LNCaP clone FGC (cell line): ENCODE results near the gene DUS1L.
A peak's percentile ranks its signal among the peaks of the same experiment; 100 is the strongest.

Experiments
- DNase-seq: peaks from one replicate; pipeline ENCODE4 v3.0.0-alpha.2; 2011; ENCODE audit warnings: low read depth
- H3K4me3 ChIP-seq: 2 replicates; pipeline ENCODE4 v1.5.1; 2011; ENCODE audit warnings: mild to moderate bottlenecking, low read depth, low read length, control low read depth
- CTCF ChIP-seq: IDR thresholded peaks from 2 replicates; pipeline ENCODE4 v1.5.1; 2012; ENCODE audit warnings: mild to moderate bottlenecking; ENCODE audit not compliant: control insufficient read depth, insufficient read depth; ENCODE audit errors: extremely low read depth

The DUS1L gene

GRCh38 chr17:82062076-82062983 is 3.3 kb downstream of the DUS1L start:
- DNase-seq: no peak
- no peak overlapping the region for H3K4me3 ChIP-seq
- 0 out of 2 replicates have a peak, but pooled peaks have one; percentile 0 for TF ChIP-seq CTCF

DNA sequence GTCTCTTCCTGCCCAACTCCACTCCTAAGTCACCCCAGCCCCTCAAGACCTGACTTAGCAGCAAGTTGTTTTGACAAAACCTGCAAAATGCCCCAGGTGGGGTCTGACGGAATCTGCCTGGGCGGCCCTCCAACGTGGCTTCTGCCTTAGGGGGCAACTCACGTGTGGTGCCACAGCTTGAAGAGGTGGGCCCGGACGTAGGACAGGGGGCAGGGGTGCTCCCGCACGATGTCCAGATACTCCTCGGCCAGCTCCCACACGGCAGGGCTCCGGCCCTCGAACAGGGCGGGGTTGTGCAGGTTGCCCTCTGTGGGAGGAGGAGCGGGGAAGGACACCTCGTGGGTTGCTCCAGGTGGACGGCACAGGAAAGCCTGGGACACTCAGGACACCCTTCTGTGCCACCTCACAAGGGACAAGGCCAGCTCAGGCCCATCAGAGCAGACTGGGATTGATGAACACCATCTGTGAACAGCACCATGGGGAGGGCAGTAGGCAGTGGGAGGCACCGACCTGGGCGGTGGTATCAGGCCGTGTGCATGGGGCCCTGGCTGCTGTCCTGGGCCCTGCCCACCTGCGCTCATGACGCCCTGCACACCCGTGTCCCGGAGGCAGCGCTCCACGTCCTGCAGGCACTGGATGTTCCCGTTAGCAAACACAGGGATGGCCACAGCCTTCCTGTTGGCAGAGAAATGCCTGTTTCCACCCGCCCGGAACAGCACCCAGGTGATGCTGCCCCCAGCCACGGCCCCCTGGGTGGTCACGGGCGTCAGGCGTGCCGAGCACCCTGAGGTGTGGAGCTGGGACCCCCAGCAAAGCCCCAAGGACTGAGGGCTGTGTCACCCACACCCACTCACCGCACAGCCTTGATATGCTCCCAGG is 4.3 kb downstream of the DUS1L start:
- H3K4me3 ChIP-seq: no peak overlapping the region
- no peak for DNase-seq
- TF ChIP-seq CTCF: no peak

DNA sequence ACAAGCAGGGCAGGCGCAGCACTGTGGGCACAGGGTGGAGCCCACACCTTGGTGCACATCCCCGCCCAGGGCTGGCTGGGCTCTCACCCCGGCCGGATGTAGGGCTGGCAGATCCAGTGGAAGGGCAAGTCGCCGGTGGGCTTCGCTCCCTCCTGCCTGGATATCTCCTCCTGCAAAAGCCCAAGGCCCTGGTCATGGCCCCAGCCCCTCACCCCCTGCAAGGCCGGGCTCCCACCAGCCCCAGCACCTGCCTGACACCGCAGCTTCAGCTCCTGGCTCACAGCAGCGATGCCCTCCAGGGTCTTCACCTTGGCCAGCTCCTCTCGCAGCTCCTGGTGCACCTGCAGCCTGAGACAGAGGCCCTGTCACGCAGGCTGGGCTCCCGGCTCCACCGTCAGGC is 5.0 kb downstream of the DUS1L start:
- no peak overlapping the region for H3K4me3 ChIP-seq
- no peak for DNase-seq
- no peak for TF ChIP-seq CTCF

GRCh38 chr17:82060001-82060380 is 5.6 kb downstream of the DUS1L start:
- no peak overlapping the region for H3K4me3 ChIP-seq
- DNase-seq: no peak
- no peak for TF ChIP-seq CTCF

GRCh38 chr17:82059272-82060000 is 6.2 kb downstream of the DUS1L start:
- no peak for TF ChIP-seq CTCF
- H3K4me3 ChIP-seq: no peak overlapping the region
- DNase-seq: no peak

- no peak for DNase-seq
- no peak overlapping the region for H3K4me3 ChIP-seq
- no peak for TF ChIP-seq CTCF
These were observed 6.8 kb downstream of the DUS1L start for GRCh38 chr17:82058855-82059249.
